NCI-H526 treated with DMSO at 0.1 percent for 48 hours (cell line): ENCODE data around the gene LRRC9.
"Not testable (repeated sequence)": the region's sequence is repeated elsewhere in the genome, so short reads cannot be mapped to it uniquely, and the experiment has no call there.

Experiments
- DNase-seq: peaks from one replicate; lab custom pipeline; 2025; lab: John Stamatoyannopoulos, UW

LRRC9 gene

DNA sequence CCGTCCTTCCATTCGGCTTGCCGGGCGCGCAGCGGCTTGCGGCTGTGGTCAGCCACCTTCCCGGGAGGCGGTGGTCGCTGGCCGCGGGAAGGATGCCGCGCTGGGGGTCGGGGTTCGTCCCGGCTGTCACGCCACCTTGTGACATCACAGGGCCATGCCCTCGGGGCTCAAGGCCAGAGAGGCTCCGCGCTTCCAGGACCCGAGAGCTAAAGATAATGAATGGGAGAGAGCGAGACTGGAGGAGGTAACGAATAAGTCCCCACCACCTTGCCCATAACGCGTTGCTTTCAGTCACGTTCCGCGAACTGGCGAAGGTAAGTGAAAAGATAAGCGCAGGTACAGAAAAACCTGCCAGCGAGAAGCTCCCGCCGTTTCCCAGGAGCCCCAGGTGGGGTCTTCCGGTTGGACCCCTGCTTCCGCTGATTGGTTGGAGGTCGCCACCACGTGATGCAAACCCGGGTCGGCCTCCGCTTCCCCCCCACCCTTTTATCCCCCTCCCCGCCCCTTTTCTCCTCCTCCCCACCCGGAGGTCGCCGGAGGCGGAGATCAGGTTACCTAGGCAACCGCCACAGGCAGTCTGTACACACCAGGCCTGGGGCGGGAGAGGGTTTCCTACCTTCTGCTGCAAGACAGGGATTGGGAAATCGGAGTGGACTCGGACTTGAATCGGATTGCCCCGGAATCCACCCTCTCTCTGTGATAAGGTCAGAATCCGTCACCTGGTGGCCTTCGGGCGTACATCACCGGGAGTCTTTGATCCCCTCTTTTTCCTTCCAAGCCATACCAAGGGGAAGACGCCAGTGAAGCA, at the start of gene LRRC9:
Gene LRRC9 (plus strand): TSS at position 575 of the 808 bp plus-strand sequence.
- DNase-seq = peak; percentile 43

DNA sequence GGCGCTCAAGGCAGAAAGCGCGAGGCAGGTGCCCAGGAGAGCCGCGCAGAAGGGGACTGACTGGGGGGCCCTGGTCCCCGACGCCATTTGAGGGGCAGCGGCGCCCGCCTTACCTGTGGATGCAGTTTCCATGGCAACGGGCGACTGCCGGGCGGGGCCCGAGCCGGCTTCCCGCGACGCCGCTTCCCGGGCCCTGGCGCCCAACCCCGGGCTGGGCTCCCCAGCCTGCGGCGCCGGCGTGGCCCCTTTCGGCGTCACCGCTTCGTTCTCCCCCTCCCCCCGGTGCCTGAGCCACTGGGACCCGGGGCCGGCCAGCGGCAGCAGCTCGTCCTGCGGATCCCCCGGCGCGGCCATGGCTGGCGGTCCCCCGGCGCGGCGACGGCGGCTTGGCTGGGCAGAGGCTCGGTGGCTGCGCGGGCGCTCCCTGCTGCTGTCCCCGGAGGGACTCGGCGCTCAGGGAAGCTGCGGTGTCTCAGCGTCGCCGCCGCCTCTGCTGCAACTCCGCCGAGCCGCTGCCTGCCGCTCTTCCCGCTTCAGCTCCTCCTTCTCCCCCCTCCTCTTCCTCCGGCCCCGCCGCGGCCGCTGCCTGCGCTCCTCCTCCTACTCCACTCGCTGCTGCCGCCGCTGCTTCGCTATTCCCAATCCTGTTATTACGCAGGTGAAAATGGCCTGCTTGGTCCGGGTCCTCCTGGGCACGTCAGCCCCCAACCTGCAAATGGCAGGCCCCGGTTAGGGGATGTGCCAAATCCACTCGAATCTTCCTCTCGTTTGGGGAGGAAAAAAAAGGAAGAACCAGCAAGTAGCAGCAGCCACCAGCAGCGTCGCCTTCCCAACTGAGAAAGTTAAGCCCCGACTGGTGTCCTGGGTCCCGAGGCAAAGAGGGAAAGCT, 49.4 kb upstream of the LRRC9 start, which contains the start of gene RTN1:
Gene RTN1 (minus strand): TSS at position 500 of the 889 bp plus-strand sequence. CDS start 146 bp downstream, at position 354.
- DNase-seq = peak; percentile 72

DNA sequence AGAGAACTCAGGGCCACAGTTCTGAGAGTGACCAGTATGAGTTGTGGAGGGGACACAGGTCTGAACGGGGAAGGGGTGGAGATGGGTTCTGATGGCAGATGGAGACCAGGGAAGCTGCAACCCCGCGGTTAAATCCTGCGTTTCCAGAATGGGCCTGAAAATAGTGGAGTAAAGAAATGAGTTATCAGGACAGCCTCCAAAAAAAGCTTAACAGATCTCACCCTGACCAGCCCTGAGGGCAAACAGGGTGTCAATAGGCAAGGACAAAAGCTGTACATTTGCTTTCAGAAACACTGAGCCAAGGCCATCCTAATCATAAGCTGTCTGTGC, 48.8 kb upstream of the LRRC9 start:
- DNase-seq = no peak

DNA sequence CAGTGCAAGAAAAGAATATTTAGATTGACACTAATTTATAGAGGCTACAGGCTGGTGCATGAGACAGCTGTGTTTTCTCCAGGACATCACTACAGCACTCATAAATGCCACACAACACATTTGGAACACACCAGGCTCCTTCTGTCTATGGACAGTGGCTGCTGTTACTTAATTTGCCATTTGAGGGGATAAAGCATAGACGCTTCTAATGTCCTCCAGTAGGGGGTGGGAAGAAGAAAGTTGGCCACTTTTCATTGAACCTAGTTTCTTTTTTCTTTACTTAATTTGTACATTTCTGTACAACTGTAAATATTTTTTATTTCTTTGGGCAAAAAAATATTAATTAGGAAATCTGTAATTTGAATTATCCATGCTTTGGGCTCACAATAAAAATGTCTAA, 37.0 kb upstream of the LRRC9 start:
- DNase-seq = no peak

DNA sequence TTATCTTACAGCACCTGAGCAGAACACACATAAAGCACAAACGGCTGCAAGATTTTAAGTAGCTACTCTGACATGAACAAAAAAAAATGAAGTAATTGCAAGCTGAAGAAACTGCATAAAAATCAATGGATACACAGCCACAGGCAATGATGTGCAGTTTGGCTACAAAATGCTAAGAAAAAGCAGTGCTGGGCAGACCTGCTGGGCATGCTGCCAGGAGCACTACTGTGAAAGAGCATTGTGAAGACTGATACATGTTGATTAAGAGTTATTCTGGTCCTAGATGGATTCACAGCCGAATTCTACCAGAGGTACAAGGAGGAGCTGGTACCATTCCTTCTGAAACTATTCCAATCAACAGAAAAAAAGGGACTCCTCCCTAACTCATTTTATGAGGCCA, 29.3 kb upstream of the LRRC9 start:
- no peak for DNase-seq

DNA sequence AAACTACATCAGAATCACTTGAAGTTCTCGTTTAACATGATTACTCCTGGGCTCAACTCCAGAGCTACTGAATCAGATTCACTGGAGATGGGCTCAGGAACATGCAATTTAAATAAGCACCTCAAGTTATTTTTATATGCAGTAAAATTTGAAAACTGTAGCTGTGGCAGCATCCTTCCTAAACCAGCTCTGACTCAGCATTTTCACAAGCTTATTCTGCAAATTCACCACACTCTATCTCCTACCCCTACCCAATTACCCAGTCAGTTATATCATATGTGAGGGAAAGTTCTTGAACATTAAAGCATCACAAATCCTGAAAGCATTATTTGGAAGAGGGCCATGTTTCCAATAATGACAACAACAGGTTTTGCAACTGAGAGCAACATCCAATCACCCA, 24.2 kb upstream of the LRRC9 start:
- no peak for DNase-seq

DNA sequence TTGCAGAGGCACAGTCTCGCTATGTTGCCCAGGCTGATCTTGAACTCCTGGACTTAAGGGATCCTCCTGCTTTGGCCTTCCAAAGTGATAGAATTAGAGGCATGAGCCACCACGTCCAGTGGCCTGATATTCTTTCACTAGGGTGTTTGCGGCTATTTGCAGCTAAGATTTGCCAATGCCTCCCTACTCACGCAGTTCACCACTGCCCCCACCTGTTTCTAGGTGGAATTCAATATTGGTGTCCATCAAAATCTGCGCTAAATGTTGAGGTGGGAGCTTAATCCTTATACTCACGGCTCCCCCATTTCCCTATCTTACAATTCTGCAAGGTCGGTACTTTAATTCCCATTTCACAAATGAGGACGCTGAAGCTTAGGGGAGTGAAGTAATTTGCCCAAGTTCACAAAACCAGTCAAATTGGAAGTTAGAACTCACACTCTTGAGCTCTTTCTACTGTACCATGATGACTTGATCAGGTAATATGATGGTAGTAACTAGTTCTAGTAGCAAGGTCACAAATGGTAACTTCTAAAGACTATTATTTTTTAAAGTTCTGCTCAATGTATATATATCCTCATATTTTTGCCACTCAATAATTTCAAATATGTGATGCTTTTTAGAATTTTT, 22.1 kb upstream of the LRRC9 start:
- DNase-seq = peak; percentile 30

DNA sequence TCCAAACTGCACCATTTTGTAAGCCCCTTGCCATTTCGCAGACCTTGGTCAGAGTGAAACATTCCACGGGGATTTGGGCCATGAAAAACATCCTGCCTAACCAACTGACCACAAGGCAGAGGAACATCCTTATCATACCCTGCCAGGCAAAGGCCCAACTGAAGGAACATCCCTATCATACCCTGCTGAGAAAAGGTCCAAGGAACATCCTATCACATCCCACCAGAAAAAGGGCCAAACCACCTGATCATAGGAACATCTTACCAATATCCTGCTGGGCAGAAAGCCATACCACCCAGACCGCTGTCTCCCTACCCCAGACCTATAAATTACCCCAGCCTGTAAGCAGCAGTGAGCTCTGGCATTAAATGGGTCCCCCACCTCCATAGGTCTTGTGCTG, 19.4 kb upstream of the LRRC9 start:
- no peak for DNase-seq

DNA sequence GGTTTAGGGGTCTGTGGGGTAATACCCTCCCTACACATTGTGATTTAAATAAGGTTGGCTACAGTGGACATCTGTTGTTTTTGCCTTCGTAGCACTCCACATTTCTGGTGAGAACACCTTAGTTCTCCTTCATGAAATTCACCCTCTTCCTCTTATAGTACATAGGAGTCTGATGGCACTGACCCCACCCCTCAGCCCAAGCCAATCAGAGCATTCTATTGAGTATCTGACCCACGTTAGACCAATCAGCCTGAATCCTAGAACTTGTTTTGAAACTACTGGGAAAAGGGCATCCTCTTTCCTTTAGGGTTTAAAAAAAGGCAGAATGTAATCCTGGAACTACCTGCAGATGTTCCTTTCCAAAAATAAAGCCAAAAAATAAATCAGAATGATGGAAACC, 15.8 kb upstream of the LRRC9 start:
- no peak for DNase-seq

DNA sequence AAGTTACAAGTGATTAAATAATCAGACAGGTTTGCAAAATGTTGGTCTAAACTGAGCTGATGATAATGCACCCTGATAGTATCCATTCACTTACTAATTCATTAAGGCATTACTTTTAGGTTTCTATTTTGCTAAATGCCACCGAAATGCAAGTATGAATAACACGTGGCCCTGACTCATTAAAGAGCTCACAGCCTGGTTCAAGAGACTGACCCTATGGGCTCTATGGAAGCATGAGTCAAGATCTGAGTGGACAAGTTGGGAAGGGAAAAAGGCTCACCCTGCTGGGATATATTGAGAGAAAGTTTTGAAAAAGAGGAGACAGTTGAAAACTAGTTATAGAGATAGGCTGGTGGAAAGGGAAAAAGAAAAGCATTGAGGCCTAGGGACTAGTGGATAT, 14.8 kb upstream of the LRRC9 start:
- DNase-seq = no peak

DNA sequence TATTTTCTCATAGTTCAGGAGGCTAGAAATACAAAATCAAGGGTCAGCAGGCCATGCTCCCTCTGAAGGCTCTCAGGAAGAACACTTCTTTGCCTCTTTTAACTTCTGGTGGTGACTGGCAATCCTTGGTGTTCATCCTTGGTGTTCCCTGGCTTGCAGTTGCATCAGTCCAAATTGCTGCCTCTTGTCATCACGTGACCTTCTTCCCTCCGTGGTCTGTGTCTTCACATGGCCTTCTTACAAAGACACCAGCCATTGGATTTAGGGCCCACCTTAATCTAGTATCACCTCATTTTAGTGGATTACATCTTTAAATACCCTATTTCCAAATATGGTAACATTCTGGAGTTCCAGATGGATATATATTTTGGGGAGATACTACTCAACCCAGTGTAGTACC, 7.5 kb upstream of the LRRC9 start:
- DNase-seq = no peak

DNA sequence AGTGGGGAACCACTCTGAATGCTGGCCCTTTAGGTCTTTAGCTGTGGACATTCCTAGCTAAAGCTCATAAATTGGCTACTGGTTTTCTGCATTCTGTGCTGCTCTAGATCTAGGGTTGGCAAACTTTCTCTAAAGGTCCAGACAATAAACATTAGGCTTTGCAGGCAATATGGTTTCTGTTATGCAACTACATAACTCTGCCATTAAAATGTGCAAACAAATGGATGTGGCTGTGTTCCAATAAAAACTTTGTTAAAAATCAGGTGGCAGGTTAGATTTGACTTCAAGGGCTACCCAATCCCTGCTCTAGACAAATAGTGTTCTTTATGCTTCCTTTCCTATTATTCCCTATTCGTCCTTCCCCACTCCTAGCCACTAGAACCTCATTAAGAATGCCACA, 6.8 kb upstream of the LRRC9 start:
- DNase-seq = no peak

DNA sequence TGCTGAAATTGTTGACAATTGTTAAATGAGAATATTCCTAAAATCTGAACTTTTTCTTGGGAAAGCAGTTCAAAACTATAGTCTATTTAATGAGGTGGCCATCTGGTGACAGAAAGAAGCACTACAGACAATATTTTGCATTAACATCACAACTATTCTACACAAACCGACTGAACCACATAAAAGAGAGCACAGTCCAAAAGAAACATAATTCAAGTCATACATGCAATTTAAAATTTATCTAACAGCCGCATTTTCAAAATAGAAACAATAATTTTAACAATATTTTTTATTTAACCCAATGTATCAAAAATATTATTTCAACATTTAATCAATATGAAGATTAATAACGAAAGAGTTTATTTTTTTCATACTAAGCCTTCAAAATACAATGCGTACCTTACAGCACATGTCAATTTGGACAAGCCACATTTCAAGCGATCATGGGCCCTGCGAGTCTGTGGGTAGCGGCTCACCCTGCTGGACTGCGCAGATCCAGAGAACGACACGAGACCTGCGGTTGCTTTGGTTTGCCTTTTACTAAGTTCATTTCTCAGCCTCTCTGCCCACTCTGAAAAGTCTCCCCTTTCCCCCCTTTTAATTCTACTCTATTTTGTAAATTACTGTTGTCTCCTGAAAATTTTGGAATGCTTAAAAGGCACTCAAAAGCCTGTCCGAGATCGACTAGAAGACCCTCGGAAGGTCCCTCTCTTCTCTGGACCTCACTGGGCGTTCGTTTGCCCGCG, 947 bp upstream of the LRRC9 start:
- peak; percentile 22 for DNase-seq

DNA sequence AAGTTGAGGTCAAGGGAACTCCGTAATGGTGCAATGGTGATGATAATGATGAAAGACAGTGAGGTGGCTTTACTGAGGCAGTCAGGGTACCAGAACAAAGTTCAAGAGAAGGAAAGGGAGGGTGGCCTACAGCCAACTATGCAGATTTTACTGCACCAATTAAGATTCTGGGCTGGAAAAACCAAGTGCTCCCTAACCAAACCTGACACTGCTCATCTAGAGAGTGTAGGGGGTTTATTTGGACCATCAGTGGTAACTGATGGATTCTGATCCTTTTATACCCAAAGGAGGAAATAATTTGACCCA, 387 bp downstream of the LRRC9 start:
- no peak for DNase-seq

DNA sequence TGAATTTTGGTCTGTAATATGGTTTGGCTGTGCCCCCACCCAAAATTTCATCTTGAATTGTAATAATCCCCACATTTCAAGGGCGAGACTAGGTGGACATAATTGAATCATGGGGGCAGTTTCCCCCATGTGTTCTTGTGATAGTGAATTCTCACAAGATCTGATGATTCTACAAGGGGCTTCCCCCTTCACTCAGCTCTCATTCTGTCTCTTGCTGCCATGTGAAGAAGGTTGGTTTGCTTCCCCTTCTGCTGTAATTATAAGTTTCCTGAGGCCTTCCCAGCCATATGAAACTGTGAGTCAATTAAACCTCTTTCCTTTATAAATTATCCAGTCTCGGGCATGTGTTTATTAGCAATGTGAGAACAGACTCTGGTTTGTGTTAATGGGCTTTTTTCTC, 5.9 kb downstream of the LRRC9 start:
- DNase-seq = no peak

DNA sequence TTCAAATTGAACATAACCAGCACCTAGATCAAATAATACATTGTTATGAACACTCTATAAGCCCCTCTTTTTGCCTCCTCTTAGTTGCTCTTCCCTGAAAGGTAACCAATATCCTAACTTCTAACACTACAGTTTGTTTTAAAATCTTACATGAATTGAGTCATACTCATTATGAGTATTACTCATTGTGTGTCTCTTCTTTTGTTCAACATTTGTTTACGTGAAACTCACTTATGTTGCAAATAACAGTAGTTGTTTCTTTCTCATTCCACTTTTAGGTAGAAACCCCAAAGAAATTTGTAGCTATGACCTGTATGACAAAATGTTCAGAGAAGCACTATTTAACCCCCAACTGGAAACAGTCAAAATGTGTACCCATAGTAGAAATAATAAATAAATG, 6.6 kb downstream of the LRRC9 start:
- no peak for DNase-seq

DNA sequence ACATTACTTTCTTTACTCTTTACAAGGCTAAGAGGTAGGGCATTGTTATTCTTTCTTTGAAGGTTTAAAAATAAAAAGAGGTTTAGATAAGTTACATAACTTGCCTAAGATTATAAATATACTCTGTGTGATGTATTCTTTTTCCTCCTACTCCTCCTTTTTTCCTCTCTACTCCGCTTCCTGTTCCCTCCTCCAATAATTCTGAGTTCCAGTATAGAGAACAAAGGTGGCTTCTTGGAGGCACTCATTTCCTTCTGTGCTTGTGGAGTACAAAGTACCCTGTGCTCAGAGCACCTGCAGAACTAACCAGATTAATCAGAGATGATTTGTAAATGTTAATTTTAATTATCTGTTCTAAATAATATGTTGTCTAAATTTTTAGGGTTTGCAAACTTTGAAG, 11.3 kb downstream of the LRRC9 start:
- no peak for DNase-seq

DNA sequence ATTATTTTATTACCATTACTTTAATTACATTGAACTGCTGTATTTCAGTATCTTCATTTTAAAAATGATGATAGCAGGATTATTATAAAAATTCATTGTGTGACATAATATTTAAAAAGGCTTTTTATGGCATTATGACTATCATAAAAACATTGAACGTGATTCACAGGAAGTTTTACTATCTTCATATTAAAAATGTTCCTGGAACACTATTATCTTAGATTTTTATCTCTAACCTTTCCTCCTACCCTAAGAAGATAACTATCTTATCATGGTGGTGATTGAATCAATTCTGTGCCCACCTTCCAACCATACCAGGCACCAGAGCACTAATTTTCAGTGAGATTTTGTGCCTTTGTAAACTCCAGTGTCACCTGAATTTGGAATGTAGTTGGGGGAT, 16.2 kb downstream of the LRRC9 start:
- DNase-seq = no peak

DNA sequence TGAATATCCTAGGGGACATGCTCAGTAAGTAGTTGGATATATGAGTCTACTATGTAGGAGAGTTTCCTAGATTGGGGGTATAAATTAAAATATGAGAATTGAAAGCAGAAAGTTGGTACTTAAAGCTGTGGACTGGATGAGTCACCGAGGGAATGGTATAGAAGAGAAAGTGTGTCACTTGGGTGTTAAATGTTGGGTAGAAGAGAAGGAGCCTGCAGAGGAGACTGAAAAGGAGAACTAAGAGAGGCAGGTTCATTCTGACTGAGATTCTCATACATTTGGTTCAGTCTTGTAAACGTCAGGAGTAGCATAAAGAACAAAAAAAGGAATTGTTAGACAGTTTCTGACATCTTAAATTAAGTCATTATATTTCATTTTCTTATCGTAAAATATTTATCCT, 19.9 kb downstream of the LRRC9 start:
- no peak for DNase-seq

DNA sequence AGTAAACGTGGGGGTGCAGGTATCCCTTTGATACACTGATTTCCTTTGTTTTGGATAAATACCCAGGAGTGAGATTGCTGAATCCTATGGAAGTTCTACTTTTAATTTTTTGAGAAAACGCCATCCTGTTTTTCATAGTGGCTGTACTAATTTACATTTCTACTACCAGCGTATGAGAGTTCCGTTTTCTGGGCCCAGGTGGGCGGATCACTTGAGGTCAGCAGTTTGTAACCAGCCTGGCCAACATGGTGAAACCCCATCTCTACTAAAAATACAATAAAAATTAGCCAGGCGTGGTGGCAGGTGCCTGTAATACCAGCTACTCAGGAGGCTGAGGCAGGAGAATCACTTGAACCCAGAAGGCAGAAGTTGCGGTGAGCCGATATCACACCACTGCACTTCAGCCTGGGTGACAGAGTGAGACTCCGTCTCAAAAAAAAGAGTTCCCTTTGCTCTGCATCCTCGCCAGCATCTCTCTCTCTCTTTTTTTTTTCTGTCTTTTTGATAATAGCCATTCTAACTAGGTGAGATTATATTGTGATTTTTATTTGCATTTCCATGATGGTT, 22.4 kb downstream of the LRRC9 start:
- not testable (repeated sequence) for DNase-seq

DNA sequence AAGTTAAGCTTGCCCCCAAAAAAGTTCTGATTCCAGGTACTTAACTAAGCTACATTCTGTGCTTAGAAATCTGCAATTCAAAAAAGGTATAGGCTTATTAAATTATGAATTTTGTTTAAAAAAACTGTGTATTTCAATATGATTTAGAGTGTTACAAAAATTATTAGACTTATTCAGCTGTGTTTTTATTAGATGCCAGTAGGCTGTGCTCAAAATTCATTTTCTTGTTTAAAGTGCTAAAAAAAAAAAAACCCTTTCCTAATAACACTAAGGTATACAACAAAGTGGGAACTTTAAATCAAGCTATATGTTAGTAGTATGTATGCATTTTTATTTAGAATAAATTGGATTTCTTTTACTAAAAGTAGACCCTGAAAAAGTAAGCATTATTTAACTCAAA, 25.0 kb downstream of the LRRC9 start:
- no peak for DNase-seq

DNA sequence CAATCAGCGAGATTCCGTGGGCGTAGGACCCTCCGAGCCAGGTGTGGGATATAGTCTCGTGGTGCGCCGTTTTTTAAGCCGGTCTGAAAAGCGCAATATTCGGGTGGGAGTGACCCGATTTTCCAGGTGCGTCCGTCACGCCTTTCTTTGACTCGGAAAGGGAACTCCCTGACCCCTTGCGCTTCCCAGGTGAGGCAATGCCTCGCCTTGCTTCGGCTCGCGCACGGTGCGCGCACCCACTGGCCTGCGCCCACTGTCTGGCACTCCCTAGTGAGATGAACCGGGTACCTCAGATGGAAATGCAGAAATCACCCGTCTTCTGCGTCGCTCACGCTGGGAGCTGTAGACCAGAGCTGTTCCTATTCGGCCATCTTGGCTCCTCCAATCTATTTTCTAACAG, 32.2 kb downstream of the LRRC9 start:
- not testable (repeated sequence) for DNase-seq
